Brain microvascular endothelial cell (primary cell): ENCODE measurements around the gene HSH2D.

ENCODE experiments used
- DNase-seq: peaks from one replicate; pipeline ENCODE4 v3.0.0-alpha.2; 2020
- H3K27ac ChIP-seq: fragments of 250-450 bp; sonication (Bioruptor Pico); 2 replicates; pipeline ENCODE4 v1.5.1; 2020; ENCODE audit warnings: mild to moderate bottlenecking, moderate library complexity
- H3K27me3 ChIP-seq: fragments of 250-450 bp; sonication (Bioruptor Pico); replicated peaks from 2 replicates; pipeline ENCODE4 v1.5.1; 2020; ENCODE audit warnings: mild to moderate bottlenecking
- H3K36me3 ChIP-seq: fragments of 250-450 bp; sonication (Bioruptor Pico); replicated peaks from 2 replicates; pipeline ENCODE4 v1.5.1; 2020; ENCODE audit warnings: mild to moderate bottlenecking
- H3K4me3 ChIP-seq: 2 replicates; pipeline ENCODE4 v1.5.1; 2011; ENCODE audit warnings: low read depth, mild to moderate bottlenecking, control low read depth, low read length, moderate library complexity
- in situ Hi-C: cut with HindIII; loops from 2 replicates; pipeline ENCODE4 v1.10.0; 2017; ENCODE audit warnings: low sequenced_read_pairs, low pct_ligation_motif_present
- TF ChIP-seq, protein P1 (sequence below): IDR thresholded peaks from 2 replicates; pipeline ENCODE4 v1.5.1; 2011; ENCODE audit warnings: low read depth, mild to moderate bottlenecking, moderate library complexity, low read length, control low read depth, inconsistent platforms; ENCODE audit errors: missing control alignments

The HSH2D gene

DNA sequence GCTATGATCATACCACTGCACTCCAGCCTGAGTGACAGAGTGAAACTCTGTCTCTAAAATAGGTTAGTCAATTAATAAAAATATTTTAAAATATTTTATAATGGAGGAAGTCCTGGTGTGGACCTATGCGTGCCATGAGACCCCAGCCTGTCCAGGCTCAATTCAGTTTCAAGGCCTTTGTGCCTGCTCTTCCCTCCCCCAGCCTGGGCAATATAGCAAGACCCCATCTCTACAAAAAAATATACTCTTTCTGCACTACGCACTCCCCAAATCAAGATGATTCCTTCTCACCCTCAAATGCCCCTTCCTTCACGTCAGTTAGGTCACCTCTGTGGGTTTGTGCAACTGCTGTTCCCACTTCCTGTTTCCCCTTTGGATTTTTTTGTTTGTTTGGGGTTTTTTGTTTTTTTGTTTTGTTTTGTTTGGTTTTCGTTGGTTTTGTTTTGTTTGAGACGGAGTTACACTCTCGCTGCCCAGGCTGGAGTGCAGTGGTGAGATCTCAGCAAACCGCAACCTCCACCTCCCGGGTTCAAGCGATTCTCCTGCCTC lies 1.4 kb upstream of the HSH2D start:
- no peaks in the 10 kb centered on the region for H3K27me3 ChIP-seq
- TF ChIP-seq, protein P1, sequence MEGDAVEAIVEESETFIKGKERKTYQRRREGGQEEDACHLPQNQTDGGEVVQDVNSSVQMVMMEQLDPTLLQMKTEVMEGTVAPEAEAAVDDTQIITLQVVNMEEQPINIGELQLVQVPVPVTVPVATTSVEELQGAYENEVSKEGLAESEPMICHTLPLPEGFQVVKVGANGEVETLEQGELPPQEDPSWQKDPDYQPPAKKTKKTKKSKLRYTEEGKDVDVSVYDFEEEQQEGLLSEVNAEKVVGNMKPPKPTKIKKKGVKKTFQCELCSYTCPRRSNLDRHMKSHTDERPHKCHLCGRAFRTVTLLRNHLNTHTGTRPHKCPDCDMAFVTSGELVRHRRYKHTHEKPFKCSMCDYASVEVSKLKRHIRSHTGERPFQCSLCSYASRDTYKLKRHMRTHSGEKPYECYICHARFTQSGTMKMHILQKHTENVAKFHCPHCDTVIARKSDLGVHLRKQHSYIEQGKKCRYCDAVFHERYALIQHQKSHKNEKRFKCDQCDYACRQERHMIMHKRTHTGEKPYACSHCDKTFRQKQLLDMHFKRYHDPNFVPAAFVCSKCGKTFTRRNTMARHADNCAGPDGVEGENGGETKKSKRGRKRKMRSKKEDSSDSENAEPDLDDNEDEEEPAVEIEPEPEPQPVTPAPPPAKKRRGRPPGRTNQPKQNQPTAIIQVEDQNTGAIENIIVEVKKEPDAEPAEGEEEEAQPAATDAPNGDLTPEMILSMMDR: no peak
- DNase-seq: no peak
- no peak overlapping the region for H3K4me3 ChIP-seq
- in situ Hi-C loops: no loop called here
- no peaks in the 10 kb centered on the region for H3K36me3 ChIP-seq
- H3K27ac ChIP-seq: no peak overlapping the region

DNA sequence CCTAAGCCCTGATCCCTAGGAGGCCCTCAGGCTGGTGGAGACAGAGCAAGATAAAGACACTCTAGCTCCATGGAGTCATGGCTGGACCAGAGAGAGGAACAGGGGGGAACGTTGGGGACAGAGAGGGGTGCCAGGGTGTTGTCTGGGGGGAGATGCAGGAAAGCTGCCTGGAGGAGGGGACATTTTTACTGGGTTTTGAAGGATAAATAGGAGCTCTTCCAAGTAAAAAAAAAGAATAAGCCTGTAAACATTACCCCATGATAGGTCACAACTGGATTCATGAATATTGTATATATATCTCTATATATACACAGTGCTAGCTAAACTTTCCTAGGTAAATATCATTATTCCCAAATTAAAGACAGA lies 714 bp downstream of the HSH2D start:
- Histone ChIP-seq H3K27me3 (no peaks in the 10 kb centered on the region), H3K4me3 (no peak overlapping the region), H3K27ac (no peak overlapping the region), H3K36me3 (no peaks in the 10 kb centered on the region)
- DNase-seq: no peak
- TF ChIP-seq, protein P1: no peak
- in situ Hi-C loops: no loop called here

DNA sequence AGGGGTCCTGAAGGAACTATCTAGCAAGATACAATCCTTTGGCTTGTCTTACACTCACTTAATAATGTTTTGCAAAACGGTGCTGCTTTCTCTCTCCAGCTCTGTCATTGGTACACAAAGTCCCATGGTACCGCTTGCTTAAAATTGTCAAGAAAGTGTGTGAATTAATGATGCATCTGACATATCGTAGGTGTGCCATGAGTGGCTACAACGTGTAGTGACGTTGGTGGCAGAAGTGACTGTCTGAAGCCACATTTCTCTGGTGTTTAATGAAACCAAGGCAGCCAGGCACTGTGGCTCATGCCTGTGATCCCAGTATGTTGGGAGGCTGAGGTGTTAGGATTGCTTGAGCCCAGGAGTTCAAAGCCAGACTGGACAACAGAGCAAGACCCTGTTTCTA lies 2.6 kb downstream of the HSH2D start:
- Histone ChIP-seq H3K36me3 (no peaks in the 10 kb centered on the region), H3K27me3 (no peaks in the 10 kb centered on the region), H3K4me3 (no peak overlapping the region), H3K27ac (no peak overlapping the region)
- TF ChIP-seq, protein P1: no peak
- in situ Hi-C loops: no loop called here
- no peak for DNase-seq

DNA sequence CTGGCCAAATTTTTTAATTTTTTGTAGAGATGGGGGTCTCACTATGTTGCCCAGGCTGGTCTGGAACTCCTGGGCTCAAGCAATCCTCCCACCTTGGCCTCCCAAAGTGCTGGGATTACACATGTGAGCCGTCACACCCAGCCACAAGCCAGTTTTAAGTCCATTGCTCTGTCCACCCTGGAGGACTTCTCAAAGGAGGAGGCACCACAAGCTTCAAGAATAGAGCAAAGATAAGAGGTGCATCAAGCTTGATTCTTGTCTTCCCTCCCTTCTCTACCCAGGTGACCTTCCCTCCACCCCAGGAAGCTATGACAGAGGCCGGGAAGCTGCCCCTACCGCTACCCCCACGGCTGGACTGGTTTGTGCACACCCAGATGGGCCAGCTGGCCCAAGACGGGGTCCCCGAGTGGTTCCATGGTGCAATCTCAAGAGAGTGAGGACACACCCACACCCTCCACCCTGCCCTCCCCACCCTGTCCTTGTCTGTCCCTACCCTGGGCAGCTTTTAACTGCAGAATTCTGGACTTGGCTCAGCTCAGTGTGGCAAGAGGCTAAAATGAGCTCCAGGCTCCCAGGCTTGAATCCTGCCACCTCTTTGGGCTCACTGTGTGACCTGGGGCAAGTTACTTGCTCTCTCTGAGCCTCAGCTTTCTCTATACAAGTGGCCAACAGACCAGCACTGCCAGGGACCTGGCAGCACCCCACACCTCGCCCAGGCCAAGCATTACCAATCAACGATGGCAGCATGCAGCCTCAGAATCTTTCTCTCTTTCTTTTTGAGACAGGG lies 5.2 kb downstream of the HSH2D start:
- in situ Hi-C loops: no loop called here
- TF ChIP-seq, protein P1: no peak
- Histone ChIP-seq H3K4me3 (no peak overlapping the region), H3K27me3 (no peaks in the 10 kb centered on the region), H3K27ac (no peak overlapping the region), H3K36me3 (no peaks in the 10 kb centered on the region)
- no peak for DNase-seq

DNA sequence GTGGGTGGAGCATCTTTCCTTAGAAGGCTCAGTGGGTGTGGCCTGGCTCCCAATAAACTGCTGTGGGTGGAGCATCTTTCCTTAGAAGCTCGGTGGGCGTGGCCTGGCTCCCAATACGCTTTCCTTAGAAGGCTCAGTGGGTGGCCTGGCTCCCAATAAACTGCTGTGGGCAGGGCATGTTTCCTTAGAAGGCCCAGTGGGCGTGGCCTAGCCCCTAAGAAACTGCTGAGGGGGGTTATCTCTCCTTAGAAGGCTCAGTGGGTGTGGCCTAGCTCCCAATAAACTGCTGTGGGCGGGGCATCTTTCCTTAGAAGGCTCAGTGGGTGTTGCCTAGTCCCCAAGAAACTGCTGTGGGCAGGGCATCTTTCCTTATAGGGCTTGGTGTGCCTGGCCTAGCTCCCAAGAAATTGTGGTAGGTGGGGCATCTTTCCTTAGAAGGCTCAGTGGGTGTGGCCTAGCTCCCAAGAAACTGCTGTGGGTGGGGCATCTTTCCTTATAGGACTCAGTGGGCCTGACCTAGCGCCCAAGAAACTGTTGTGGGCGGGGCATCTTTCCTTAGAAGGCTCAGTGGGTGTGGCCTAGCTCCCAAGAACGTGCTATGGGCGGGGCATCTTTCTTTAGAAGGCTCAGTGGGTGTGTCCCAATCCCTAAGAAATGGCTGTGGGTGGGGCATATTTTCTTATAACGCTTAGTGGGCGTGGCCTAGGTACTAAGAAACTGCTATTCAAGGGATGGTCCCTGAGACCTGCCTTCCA lies 10.3 kb downstream of the HSH2D start:
- in situ Hi-C loops: no loop called here
- Histone ChIP-seq H3K4me3 (no peak overlapping the region), H3K27me3 (no peaks in the 10 kb centered on the region), H3K27ac (no peak overlapping the region), H3K36me3 (no peaks in the 10 kb centered on the region)
- DNase-seq: no peak
- TF ChIP-seq, protein P1: no peak
